Upper lobe of left lung (tissue), 6 donors: ENCODE data around the gene OR5W2. TPM values are rescaled to one million over a fixed set of nuclear protein-coding genes. Genes with fewer than 3 reads are reported as not detected.
"Not testable (repeated sequence)": the region's sequence is repeated elsewhere in the genome, so short reads cannot be mapped to it uniquely, and the experiment has no call there.

Experiments
- ATAC-seq, 2 donors: fragments of 200-7000 bp; cut with Tn5 transposase; one replicate each; pipeline ENCODE4 v1.9.1; 2022; ENCODE audit warnings: mild to moderate bottlenecking in 2 of 2, moderate library complexity in 2 of 2; ENCODE audit not compliant: low FRiP score in 2 of 2
- DNase-seq, 2 donors: peaks; one replicate each; pipeline ENCODE4 v3.0.0-alpha.2; 2019 to 2020
- H3K27ac ChIP-seq, 4 donors: fragments of 200-600 bp; sonication (generic); one replicate each; pipeline ENCODE4 v1.5.1; 2016 to 2019
- H3K27me3 ChIP-seq, 4 donors: fragments of 200-600 bp; sonication (generic); one replicate each; pipeline ENCODE4 v1.5.1; 2017 to 2019
- H3K36me3 ChIP-seq, 4 donors: fragments of 200-600 bp; sonication (generic); one replicate each; pipeline ENCODE4 v1.5.1; 2016 to 2019
- H3K4me1 ChIP-seq, 4 donors: fragments of 200-600 bp; sonication (generic); one replicate each; pipeline ENCODE4 v1.5.1; 2018 to 2019
- H3K4me3 ChIP-seq, 4 donors: fragments of 200-600 bp; sonication (generic); one replicate each; pipeline ENCODE4 v1.5.1; 2017 to 2019; ENCODE audit warnings: mild to moderate bottlenecking in 2 of 4, moderate library complexity in 1 of 4
- H3K9me3 ChIP-seq, 4 donors: fragments of 200-600 bp; sonication (generic); one replicate each; pipeline ENCODE4 v1.5.1; 2018 to 2019
- CTCF ChIP-seq, 6 experiments: fragments of 450-650 bp in 4 of 6; fragments of 200-600 bp in 2 of 6; sonication (generic) in 2 of 6; IDR thresholded peaks; one replicate each; pipeline ENCODE4 v1.5.1; 2016 to 2019; ENCODE audit warnings: antibody characterized with exemption in 6 of 6
- EP300 ChIP-seq, 4 donors: sonication (generic); formaldehyde crosslinking; IDR thresholded peaks; one replicate each; pipeline ENCODE4 v1.5.1; 2017; ENCODE audit warnings: antibody characterized with exemption in 4 of 4, control low read depth in 2 of 4
- POLR2A ChIP-seq, 4 donors: fragments of 450-650 bp; IDR thresholded peaks; one replicate each; pipeline ENCODE4 v1.5.1; 2016 to 2017; ENCODE audit warnings: antibody characterized with exemption in 4 of 4, mild to moderate bottlenecking in 2 of 4
- POLR2AphosphoS5 ChIP-seq, 2 donors: sonication (generic); formaldehyde crosslinking; IDR thresholded peaks; one replicate each; pipeline ENCODE4 v1.5.1; 2017; ENCODE audit warnings: antibody characterized with exemption in 2 of 2
- WGBS, 2 donors: methylation state at CpG; one replicate each; pipeline ENCODE4 v1.1.5; 2017 to 2018; 5-methylcytosine and 5-hydroxymethylcytosine counted together
- total RNA-seq, 6 donors: library from RNA; depleted of rRNA in 4 of 6; stranded (reverse); fragments of >200 nt in 4 of 6; gene quantifications; one replicate each; pipeline versions ENCODE4 v1.1.0 to v1.2.1, GENCODE V29; 2016 to 2021
- donor health status: DM: no; HTN: no; CAD: no; lungs with moderate emphysema.
- donor health status: DM: no; HTN: yes; CAD: no; lungs with severe emphysema.

Gene OR5W2
- total RNA-seq, 6 donors from 2014 or later = not detected

- no peak for ATAC-seq
These were observed 6.2 kb upstream of the OR5W2 start for GRCh38 chr11:55920537-55920936.

GRCh38 chr11:55902308-55902707 is 12.1 kb downstream of the OR5W2 start:
- ATAC-seq = no peak
- no peaks in the 10 kb centered on the region for H3K27me3 ChIP-seq

More at GRCh38 chr11:55920537-55920936, 6.2 kb upstream of the OR5W2 start:
- Histone ChIP-seq H3K27ac (no peak overlapping the region), H3K9me3 (peaks cover 0 to 4% (median 0%) of the 10 kb centered on the region in 4 donors), H3K27me3 (no peaks in the 10 kb centered on the region), H3K4me3 (no peak overlapping the region), H3K4me1 (no peaks in the 10 kb centered on the region), H3K36me3 (no peaks in the 10 kb centered on the region)
- 66 to 81% methylated on average over 2 to 3 of the region's 5 CpGs for WGBS, 2 donors
- no peak for TF ChIP-seq EP300 (IDR thresholded peaks at IDR 0.05)
- no peak for TF ChIP-seq CTCF (IDR thresholded peaks at IDR 0.05)
- TF ChIP-seq POLR2AphosphoS5 (IDR thresholded peaks at IDR 0.05) = no peak
- TF ChIP-seq POLR2A (IDR thresholded peaks at IDR 0.05) = no peak
- DNase-seq = peak in 1 of 2 donors; percentile 16

GRCh38 chr11:55895216-55895615 is 19.2 kb downstream of the OR5W2 start:
- Histone ChIP-seq H3K4me1 (no peaks in the 10 kb centered on the region), H3K9me3 (no peaks in the 10 kb centered on the region), H3K4me3 (no peak overlapping the region), H3K27ac (no peak overlapping the region), H3K36me3 (no peaks in the 10 kb centered on the region), H3K27me3 (no peaks in the 10 kb centered on the region)
- TF ChIP-seq CTCF (IDR thresholded peaks at IDR 0.05) = no peak
- no peak for TF ChIP-seq EP300 (IDR thresholded peaks at IDR 0.05)
- no peak for TF ChIP-seq POLR2A (IDR thresholded peaks at IDR 0.05)
- no peak for TF ChIP-seq POLR2AphosphoS5 (IDR thresholded peaks at IDR 0.05)
- 64 to 65% methylated on average over 8 of the region's 8 CpGs for WGBS, 2 donors
- DNase-seq (no peak), ATAC-seq (no peak)

More at GRCh38 chr11:55902308-55902707, 12.1 kb downstream of the OR5W2 start:
- H3K36me3 ChIP-seq = no peaks in the 10 kb centered on the region
- no peak for TF ChIP-seq POLR2AphosphoS5 (IDR thresholded peaks at IDR 0.05)
- no peak for TF ChIP-seq EP300 (IDR thresholded peaks at IDR 0.05)
- TF ChIP-seq CTCF (IDR thresholded peaks at IDR 0.05) = no peak
- TF ChIP-seq POLR2A (IDR thresholded peaks at IDR 0.05) = no peak
- H3K4me1 ChIP-seq = no peaks in the 10 kb centered on the region
- H3K27ac ChIP-seq = no peak overlapping the region
- DNase-seq = no peak
- no peaks in the 10 kb centered on the region for H3K9me3 ChIP-seq
- H3K4me3 ChIP-seq = no peak overlapping the region
- WGBS, 2 donors = 16 to 27% methylated on average over 2 of the region's 2 CpGs

GRCh38 chr11:55885481-55885880 is 28.9 kb downstream of the OR5W2 start:
- H3K9me3 ChIP-seq, DNase-seq, H3K27me3 ChIP-seq, H3K4me3 ChIP-seq, H3K4me1 ChIP-seq, ATAC-seq, H3K27ac ChIP-seq, H3K36me3 ChIP-seq: not testable (repeated sequence)
- WGBS, 2 donors = 84 to 87% methylated on average over 9 of the region's 9 CpGs

GRCh38 chr11:55884995-55885394 is 29.4 kb downstream of the OR5W2 start:
- not testable (repeated sequence) for H3K27ac ChIP-seq, ATAC-seq, H3K9me3 ChIP-seq, H3K4me3 ChIP-seq, DNase-seq, H3K27me3 ChIP-seq, H3K4me1 ChIP-seq, H3K36me3 ChIP-seq
- 83 to 94% methylated on average over 4 of the region's 4 CpGs for WGBS, 2 donors

- not testable (repeated sequence) for H3K9me3 ChIP-seq, H3K36me3 ChIP-seq, ATAC-seq, H3K4me3 ChIP-seq, DNase-seq, H3K27ac ChIP-seq, H3K4me1 ChIP-seq, H3K27me3 ChIP-seq
- WGBS, 2 donors = 78 to 80% methylated on average over 1 of the region's 1 CpG
These were observed 31.4 kb downstream of the OR5W2 start, which contains the start of gene TRIM51 for GRCh38 chr11:55882997-55883396. TRIM51 (plus strand) TSS chr11:55883297; CDS start chr11:55885429, 2,132 bp downstream.

- not testable (repeated sequence) for ATAC-seq, H3K4me1 ChIP-seq, H3K4me3 ChIP-seq, H3K27ac ChIP-seq, H3K9me3 ChIP-seq, H3K36me3 ChIP-seq, H3K27me3 ChIP-seq
- DNase-seq = peak in 1 of 2 donors; percentile 64
- 37 to 80% methylated on average over 4 to 24 of the region's 34 CpGs for WGBS, 2 donors
These were observed 41.2 kb downstream of the OR5W2 start for GRCh38 chr11:55873146-55873545.

- not testable (repeated sequence) for ATAC-seq, H3K27me3 ChIP-seq, H3K4me1 ChIP-seq, H3K27ac ChIP-seq, H3K4me3 ChIP-seq, H3K9me3 ChIP-seq, H3K36me3 ChIP-seq
- WGBS, 2 donors = 22 to 72% methylated on average over 6 to 24 of the region's 33 CpGs
- DNase-seq = peak in 1 of 2 donors; percentile 72
These were observed 41.7 kb downstream of the OR5W2 start for GRCh38 chr11:55872731-55873130.

GRCh38 chr11:55867354-55867753 is 47.0 kb downstream of the OR5W2 start:
- H3K4me3 ChIP-seq, ATAC-seq, H3K4me1 ChIP-seq, H3K36me3 ChIP-seq, H3K9me3 ChIP-seq, DNase-seq, H3K27me3 ChIP-seq, H3K27ac ChIP-seq: not testable (repeated sequence)
- WGBS, 2 donors = 86 to 92% methylated on average over 3 to 4 of the region's 4 CpGs
